ENCODE results near the gene OR4C11.

OR4C11 gene

DNA sequence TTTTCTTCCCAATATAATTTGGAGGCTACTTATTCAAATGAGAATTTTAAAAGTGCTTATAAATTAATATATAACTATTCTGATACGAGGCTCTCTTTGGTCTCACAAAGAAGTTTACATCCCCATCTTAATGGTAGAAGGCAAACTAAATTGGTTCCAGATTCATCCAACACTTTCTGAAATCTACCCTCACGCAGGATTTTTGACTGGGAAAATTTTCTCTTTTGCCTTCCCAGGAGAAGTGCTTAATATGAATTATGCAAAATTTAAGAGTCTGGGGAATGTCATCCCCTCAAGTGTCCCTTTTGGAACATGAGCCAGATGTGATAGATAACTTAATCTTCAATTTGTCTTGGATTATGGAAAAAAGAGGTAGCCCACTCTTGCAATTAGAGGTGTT is at the start of gene OR4C11:
OR4C11 (minus strand) TSS at position 101 of the 400 bp plus-strand sequence. CDS start 3,272 bp downstream, outside the sequence.
- Histone ChIP-seq H3K36me3 (ENCODE audit: control insufficient read depth, insufficient read depth, low read length) (no peaks in the 10 kb centered on the region), H3K27me3 (replicated peaks; ENCODE audit: control insufficient read depth, insufficient read depth, low read length) (no peaks in the 10 kb centered on the region), H3K4me3 (replicated peaks; ENCODE audit: low read depth, low read length) (no peak within 1 kb of the TSS)
- no peak for DNase-seq (ENCODE audit: extremely low read depth, insufficient read length)
- TF ChIP-seq, protein P1, sequence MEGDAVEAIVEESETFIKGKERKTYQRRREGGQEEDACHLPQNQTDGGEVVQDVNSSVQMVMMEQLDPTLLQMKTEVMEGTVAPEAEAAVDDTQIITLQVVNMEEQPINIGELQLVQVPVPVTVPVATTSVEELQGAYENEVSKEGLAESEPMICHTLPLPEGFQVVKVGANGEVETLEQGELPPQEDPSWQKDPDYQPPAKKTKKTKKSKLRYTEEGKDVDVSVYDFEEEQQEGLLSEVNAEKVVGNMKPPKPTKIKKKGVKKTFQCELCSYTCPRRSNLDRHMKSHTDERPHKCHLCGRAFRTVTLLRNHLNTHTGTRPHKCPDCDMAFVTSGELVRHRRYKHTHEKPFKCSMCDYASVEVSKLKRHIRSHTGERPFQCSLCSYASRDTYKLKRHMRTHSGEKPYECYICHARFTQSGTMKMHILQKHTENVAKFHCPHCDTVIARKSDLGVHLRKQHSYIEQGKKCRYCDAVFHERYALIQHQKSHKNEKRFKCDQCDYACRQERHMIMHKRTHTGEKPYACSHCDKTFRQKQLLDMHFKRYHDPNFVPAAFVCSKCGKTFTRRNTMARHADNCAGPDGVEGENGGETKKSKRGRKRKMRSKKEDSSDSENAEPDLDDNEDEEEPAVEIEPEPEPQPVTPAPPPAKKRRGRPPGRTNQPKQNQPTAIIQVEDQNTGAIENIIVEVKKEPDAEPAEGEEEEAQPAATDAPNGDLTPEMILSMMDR (IDR thresholded peaks at IDR 0.05; ENCODE audit: insufficient read depth, low read length, poor library complexity, severe bottlenecking): no peak

- Histone ChIP-seq H3K4me3 (replicated peaks; ENCODE audit: low read depth, low read length) (no peak overlapping the region), H3K27me3 (replicated peaks; ENCODE audit: control insufficient read depth, insufficient read depth, low read length) (no peaks in the 10 kb centered on the region), H3K36me3 (ENCODE audit: control insufficient read depth, insufficient read depth, low read length) (no peaks in the 10 kb centered on the region)
- DNase-seq (ENCODE audit: extremely low read depth, insufficient read length): no peak
- TF ChIP-seq, protein P1 (IDR thresholded peaks at IDR 0.05; ENCODE audit: insufficient read depth, low read length, poor library complexity, severe bottlenecking): no peak
Observed at GRCh38 chr11:55655096-55655495, 47.7 kb upstream of the OR4C11 start.

DNA sequence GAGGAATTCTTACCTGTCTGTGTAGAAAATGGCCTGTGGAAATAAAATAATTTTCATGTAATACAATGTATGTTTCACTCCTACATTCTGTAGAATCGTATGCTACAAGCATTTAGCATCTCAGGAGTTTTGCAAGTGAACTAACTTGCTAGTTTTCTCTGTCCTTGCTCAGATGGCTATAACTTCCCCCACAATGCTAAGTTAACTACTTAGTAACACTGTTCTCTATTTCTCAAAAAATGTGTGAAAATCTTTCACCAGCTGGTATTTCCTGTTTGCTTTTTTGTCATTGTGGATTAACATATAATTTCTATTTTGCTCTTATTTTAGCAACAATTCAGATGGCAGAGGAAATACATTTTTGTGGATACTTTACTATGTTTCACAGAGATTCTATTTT is 45.1 kb upstream of the OR4C11 start:
- TF ChIP-seq, protein P1 (IDR thresholded peaks at IDR 0.05; ENCODE audit: insufficient read depth, low read length, poor library complexity, severe bottlenecking): no peak
- no peak for DNase-seq (ENCODE audit: extremely low read depth, insufficient read length)
- Histone ChIP-seq H3K4me3 (replicated peaks; ENCODE audit: low read depth, low read length) (no peak overlapping the region), H3K27me3 (replicated peaks; ENCODE audit: control insufficient read depth, insufficient read depth, low read length) (no peaks in the 10 kb centered on the region), H3K36me3 (ENCODE audit: control insufficient read depth, insufficient read depth, low read length) (no peaks in the 10 kb centered on the region)

DNA sequence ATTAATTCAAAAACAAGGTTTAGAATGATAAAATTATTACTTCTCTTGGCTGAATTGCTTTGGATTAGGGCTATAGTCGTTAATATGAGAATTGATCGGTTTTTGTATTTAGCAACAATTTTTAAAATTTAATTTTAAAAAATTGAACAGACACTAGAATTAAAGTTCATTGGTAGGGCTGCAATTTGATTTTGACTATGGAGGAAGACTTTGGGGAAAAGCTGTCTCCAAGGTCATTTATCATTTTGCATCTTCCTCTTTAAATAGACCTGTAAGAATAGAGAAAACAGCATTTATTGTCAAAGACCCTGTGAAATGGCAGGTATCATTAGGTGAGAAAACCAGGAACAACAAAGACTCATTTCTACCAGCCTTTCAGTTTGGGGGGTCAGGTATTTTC is 40.6 kb upstream of the OR4C11 start, which contains the start of gene OR4S2:
OR4S2 (plus strand) TSS at position 301 of the 400 bp plus-strand sequence. CDS start 2,577 bp downstream, outside the sequence.
- no peak for DNase-seq (ENCODE audit: extremely low read depth, insufficient read length)
- Histone ChIP-seq H3K27me3 (replicated peaks; ENCODE audit: control insufficient read depth, insufficient read depth, low read length) (no peaks in the 10 kb centered on the region), H3K36me3 (ENCODE audit: control insufficient read depth, insufficient read depth, low read length) (no peaks in the 10 kb centered on the region), H3K4me3 (replicated peaks; ENCODE audit: low read depth, low read length) (no peak within 1 kb of the TSS)
- TF ChIP-seq, protein P1 (IDR thresholded peaks at IDR 0.05; ENCODE audit: insufficient read depth, low read length, poor library complexity, severe bottlenecking): no peak

DNA sequence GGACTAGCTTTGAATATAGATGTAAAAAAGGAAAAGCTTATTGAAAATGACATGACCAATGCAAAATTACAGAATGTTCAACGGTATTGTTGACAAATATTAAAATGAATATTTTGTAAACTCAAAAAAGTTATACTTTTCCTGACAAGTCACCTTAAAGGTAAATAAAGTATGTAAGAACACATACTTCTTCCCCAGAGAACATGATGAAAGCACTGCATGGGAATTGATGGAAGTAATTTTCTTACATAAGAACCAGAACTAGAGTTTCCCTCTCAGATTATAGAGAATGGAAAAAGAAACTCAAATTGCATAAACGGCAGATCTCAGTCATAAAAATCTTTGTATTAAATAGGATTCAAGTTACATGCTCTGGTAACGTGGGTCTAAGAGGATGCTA is 27.4 kb upstream of the OR4C11 start, which contains the start of gene OR4P4:
OR4P4 (plus strand) TSS at position 301 of the 400 bp plus-strand sequence.
- H3K4me3 ChIP-seq (replicated peaks; ENCODE audit: low read depth, low read length): no peak within 1 kb of the TSS
- DNase-seq (ENCODE audit: extremely low read depth, insufficient read length): no peak
- no peaks in the 10 kb centered on the region for H3K36me3 ChIP-seq (ENCODE audit: control insufficient read depth, insufficient read depth, low read length)
- no peaks in the 10 kb centered on the region for H3K27me3 ChIP-seq (replicated peaks; ENCODE audit: control insufficient read depth, insufficient read depth, low read length)
- TF ChIP-seq, protein P1 (IDR thresholded peaks at IDR 0.05; ENCODE audit: insufficient read depth, low read length, poor library complexity, severe bottlenecking): no peak

DNA sequence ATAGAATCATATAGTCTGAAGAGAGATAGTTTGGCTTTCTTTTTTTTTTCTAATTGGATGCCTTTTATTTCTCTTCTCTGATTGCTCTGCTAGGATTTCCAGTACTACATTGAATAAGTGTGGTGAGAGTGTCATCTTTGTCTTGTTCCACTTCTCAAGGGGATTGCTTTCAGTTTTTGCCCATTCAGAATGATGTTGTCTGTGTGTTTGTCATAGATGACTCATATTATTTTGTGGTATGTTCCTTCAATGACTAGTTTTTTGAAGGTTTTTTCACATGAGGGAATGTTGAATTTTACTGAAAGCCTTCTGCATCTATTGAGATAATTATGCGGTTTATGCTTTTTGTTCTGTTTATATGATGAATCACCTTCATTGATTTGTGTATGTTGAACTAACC is 17.1 kb upstream of the OR4C11 start:
- no peak for DNase-seq (ENCODE audit: extremely low read depth, insufficient read length)
- TF ChIP-seq, protein P1 (IDR thresholded peaks at IDR 0.05; ENCODE audit: insufficient read depth, low read length, poor library complexity, severe bottlenecking): no peak
- H3K27me3 ChIP-seq (replicated peaks; ENCODE audit: control insufficient read depth, insufficient read depth, low read length): no peaks in the 10 kb centered on the region
- no peaks in the 10 kb centered on the region for H3K36me3 ChIP-seq (ENCODE audit: control insufficient read depth, insufficient read depth, low read length)
- no peak overlapping the region for H3K4me3 ChIP-seq (replicated peaks; ENCODE audit: low read depth, low read length)
